ENCODE results near the gene PDIA2. TPM values are rescaled to one million over a fixed set of nuclear protein-coding genes. Genes with fewer than 3 reads are reported as not detected.

Gene PDIA2
- total RNA-seq, 6 experiments from 2014 or later: not detected

DNA sequence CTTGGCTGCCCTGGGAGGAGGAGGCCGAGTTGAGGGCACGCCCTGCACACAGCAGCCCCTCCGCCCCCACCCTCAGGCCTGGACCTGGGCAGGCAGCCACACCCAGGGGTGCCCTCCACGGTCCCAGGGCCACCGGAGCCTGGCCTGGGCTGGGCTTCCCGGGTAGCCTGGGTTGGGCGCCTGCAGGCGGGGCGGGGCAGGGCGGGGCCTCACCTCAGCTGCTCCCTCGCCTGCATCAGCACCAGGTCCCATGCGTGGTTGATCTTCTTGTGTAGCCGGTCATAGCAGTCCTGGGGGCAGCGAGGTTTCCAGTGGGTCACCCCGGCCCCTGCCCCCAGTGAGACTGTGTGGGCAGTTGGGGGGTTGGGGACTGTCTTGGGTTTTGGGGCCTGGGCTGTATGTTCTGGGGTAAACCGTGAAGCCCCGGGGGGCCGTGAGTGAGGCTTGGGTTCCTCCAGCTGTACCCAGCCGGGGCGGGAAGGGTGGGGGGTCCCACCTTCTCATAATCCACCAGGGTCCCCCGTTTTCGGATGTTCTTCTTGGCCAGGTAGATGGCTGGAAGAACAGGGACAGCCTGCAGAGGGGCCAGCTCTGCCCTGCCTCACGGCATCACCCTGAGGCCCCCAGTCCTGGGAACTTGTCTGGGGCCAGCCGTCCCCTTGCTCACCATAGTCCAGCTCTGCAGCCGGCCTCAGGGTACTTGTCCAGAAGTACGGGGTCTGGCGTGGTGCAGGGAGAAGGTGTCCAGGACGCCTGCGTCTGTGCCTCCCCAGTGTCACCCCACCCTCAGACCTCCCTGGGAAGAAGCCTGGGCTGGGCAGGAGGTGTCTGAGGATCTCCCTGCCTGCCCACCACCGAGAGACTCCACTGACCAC is 9.2 kb upstream of the PDIA2 start:
- H3K36me3 Mint-ChIP-seq (ENCODE audit: low read depth): no peaks in the 10 kb centered on the region
- no peak overlapping the region for H3K4me3 Mint-ChIP-seq
- no peaks in the 10 kb centered on the region for H3K4me1 Mint-ChIP-seq (ENCODE audit: low read depth)
- TF ChIP-seq, protein P1, sequence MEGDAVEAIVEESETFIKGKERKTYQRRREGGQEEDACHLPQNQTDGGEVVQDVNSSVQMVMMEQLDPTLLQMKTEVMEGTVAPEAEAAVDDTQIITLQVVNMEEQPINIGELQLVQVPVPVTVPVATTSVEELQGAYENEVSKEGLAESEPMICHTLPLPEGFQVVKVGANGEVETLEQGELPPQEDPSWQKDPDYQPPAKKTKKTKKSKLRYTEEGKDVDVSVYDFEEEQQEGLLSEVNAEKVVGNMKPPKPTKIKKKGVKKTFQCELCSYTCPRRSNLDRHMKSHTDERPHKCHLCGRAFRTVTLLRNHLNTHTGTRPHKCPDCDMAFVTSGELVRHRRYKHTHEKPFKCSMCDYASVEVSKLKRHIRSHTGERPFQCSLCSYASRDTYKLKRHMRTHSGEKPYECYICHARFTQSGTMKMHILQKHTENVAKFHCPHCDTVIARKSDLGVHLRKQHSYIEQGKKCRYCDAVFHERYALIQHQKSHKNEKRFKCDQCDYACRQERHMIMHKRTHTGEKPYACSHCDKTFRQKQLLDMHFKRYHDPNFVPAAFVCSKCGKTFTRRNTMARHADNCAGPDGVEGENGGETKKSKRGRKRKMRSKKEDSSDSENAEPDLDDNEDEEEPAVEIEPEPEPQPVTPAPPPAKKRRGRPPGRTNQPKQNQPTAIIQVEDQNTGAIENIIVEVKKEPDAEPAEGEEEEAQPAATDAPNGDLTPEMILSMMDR (IDR thresholded peaks at IDR 0.05): no peak
- no peak for DNase-seq
- peaks cover 5% of the 10 kb centered on the region for H3K27me3 Mint-ChIP-seq (ENCODE audit: insufficient read depth)
- no peaks in the 10 kb centered on the region for H3K9me3 Mint-ChIP-seq
- H3K27ac Mint-ChIP-seq: no peak overlapping the region

DNA sequence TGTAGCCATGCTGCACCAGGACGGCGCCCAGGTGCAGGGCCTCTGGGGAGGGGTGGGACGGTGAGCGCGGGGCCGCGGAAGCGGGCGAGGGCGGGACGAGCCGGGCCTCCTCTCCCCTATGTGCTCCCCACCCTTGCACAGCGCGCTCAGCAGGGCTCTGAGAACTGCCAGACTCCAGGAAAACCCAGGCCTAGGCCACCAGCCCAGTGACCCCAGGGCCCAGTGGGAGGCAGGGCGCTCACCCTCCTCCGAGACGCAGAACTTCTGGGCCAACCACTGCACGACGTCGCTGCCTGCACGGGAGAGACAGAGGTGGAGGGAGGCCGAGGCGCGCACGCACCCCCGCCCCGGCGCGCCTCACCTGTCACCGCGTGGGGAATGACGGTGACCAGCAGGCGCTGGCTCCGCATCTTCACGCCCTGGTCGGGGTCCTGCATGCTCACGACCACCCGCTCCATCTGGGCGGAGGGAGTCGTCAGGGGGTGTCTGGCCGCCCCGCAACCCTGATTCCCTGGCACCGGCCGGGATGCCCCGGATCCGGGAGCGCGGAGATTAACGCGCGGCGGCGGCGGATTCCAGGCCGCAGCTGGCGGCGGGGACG is 7.8 kb upstream of the PDIA2 start:
- Mint-ChIP-seq H3K36me3 (ENCODE audit: low read depth) (no peaks in the 10 kb centered on the region), H3K4me1 (ENCODE audit: low read depth) (no peaks in the 10 kb centered on the region), H3K9me3 (no peaks in the 10 kb centered on the region), H3K4me3 (peak overlapping the region; percentile 63), H3K27me3 (ENCODE audit: insufficient read depth) (peaks cover 5% of the 10 kb centered on the region), H3K27ac (no peak overlapping the region)
- TF ChIP-seq, protein P1 (IDR thresholded peaks at IDR 0.05): no peak
- no peak for DNase-seq

DNA sequence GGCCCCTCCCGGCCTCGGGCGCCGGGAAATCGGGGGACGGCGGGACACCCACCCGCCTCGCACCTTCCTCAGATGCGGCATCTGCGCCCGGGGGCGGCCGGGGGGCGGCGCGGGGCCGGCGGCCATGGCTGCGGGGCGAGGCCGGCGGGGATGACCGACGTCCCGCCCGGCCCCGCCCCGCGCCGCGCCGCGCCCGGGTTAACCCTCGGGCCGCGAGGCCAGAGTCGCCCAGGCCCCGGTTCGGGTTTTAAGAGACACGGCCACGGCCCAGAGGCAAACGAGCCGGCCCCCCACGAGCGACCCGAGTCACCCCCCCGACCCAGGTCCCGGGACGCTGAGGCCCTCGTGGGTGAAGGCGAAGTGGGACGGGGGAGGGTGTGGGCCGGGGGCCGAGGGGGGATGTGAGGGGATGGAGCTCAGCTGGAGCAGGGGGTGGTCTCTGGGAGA is 7.2 kb upstream of the PDIA2 start, which contains the start of gene RGS11:
TSS of gene RGS11 (minus strand) at position 159 of the 447 bp plus-strand sequence. CDS start at position 126, 33 bp downstream.
- TF ChIP-seq, protein P1 (IDR thresholded peaks at IDR 0.05): no peak
- Mint-ChIP-seq H3K27ac (peak within 1 kb of the TSS; percentile 9; the same call in 1 of the 2 replicates), H3K4me3 (peak within 1 kb of the TSS; percentile 63), H3K27me3 (ENCODE audit: insufficient read depth) (peaks cover 5% of the 10 kb centered on the region), H3K9me3 (no peaks in the 10 kb centered on the region), H3K4me1 (ENCODE audit: low read depth) (no peaks in the 10 kb centered on the region), H3K36me3 (ENCODE audit: low read depth) (no peaks in the 10 kb centered on the region)
- DNase-seq: no peak

GRCh38 chr16:276426-277077 is 6.4 kb upstream of the PDIA2 start:
- DNase-seq: no peak
- peak overlapping the region; percentile 59; the same call in 1 of the 2 replicates for H3K4me3 Mint-ChIP-seq
- peak overlapping the region; percentile 9; the same call in 1 of the 2 replicates for H3K27ac Mint-ChIP-seq
- H3K27me3 Mint-ChIP-seq (ENCODE audit: insufficient read depth): peaks cover 8% of the 10 kb centered on the region
- H3K4me1 Mint-ChIP-seq (ENCODE audit: low read depth): no peaks in the 10 kb centered on the region
- no peaks in the 10 kb centered on the region for H3K36me3 Mint-ChIP-seq (ENCODE audit: low read depth)
- TF ChIP-seq, protein P1 (IDR thresholded peaks at IDR 0.05): no peak
- no peaks in the 10 kb centered on the region for H3K9me3 Mint-ChIP-seq

GRCh38 chr16:278863-279366 is 4.0 kb upstream of the PDIA2 start:
- Mint-ChIP-seq H3K4me1 (ENCODE audit: low read depth) (no peaks in the 10 kb centered on the region), H3K4me3 (no peak overlapping the region), H3K36me3 (ENCODE audit: low read depth) (no peaks in the 10 kb centered on the region), H3K27ac (no peak overlapping the region), H3K9me3 (no peaks in the 10 kb centered on the region), H3K27me3 (ENCODE audit: insufficient read depth) (peaks cover 8% of the 10 kb centered on the region)
- TF ChIP-seq, protein P1 (IDR thresholded peaks at IDR 0.05): no peak
- DNase-seq: peak; percentile 22

Measured in HFFc6 (cell line).